HCT116 (cell line): Measurements from ENCODE around the gene PPRC1. TPM values are rescaled to one million over a fixed set of nuclear protein-coding genes. Genes with fewer than 3 reads are reported as not detected.

Experiments
- ATAC-seq: fragments of 200-7000 bp; cut with Tn5 transposase; 2 replicates; pipeline ENCODE4 v1.9.1; 2020; ENCODE audit warnings: mild to moderate bottlenecking, moderate library complexity
- BruUV-seq: library from RNA; stranded (reverse); fragments of 400-500 nt; replicated peaks from 2 replicates; lab custom pipeline; 2021; lab: Mats Ljungman, UMichigan
- CTCF ChIA-PET: fragments of 300-600 bp; sonication (Branson Sonifier 250); formaldehyde crosslinking; loops from one replicate; lab custom pipeline; 2021; ENCODE audit warnings: antibody characterized with exemption; lab: Charles Lee
- POLR2A ChIA-PET: fragments of 300-600, 350-600 bp; sonication (Branson Sonifier 250); formaldehyde crosslinking; loops from one replicate; lab custom pipeline; 2021; ENCODE audit warnings: antibody characterized with exemption; lab: Charles Lee
- RAD21 ChIA-PET, 2 experiments: fragments of 300-600 bp; sonication (Branson Sonifier 250); formaldehyde crosslinking; loops; one replicate each; lab custom pipeline; 2023; ENCODE audit warnings: low total read pairs in 2 of 2; ENCODE audit not compliant: uncharacterized antibody in 2 of 2, unreplicated experiment in 2 of 2, low non-redundant PET in 1 of 2; lab: Charles Lee
- DNase-seq: peaks from one replicate; pipeline ENCODE4 v3.0.0-alpha.2; 2010; ENCODE audit warnings: low read depth, low spot score
- H2AFZ ChIP-seq: fragments of 200-600 bp; shearing (Covaris generic), sonication (generic); 2 replicates; pipeline ENCODE4 v1.6.1; 2017; ENCODE audit warnings: low read depth, mixed run types, mixed read lengths, antibody characterized with exemption, low read length; ENCODE audit not compliant: poor library complexity, severe bottlenecking
- H3K27ac ChIP-seq: 2 replicates; pipeline ENCODE4 v1.5.1; 2012; ENCODE audit warnings: low read depth, low read length
- H3K27me3 ChIP-seq: fragments of 200-600 bp; sonication (generic); 2 replicates; pipeline ENCODE4 v1.6.1; 2016; ENCODE audit warnings: mixed run types, low read length, mixed read lengths; ENCODE audit not compliant: insufficient read depth
- H3K36me3 ChIP-seq, 2 experiments: fragments of 200-500 bp in 1 of 2; fragments of 200-600 bp in 1 of 2; sonication (Bioruptor generic) in 1 of 2; sonication (generic) in 1 of 2; 2 replicates each; pipeline versions ENCODE4 v1.5.1 to v1.6.1; 2014 to 2016; ENCODE audit warnings: low read length in 2 of 2, inconsistent platforms in 1 of 2, mixed read lengths in 1 of 2, mixed run types in 1 of 2; ENCODE audit not compliant: insufficient read depth in 2 of 2, control insufficient read depth in 1 of 2
- H3K4me1 ChIP-seq, 2 experiments: fragments of 200-600 bp in 1 of 2; sonication (generic) in 1 of 2; 2 replicates each; pipeline versions ENCODE4 v1.5.1 to v1.6.1; 2012 to 2017; ENCODE audit warnings: low read length in 2 of 2, inconsistent platforms in 1 of 2, mild to moderate bottlenecking in 1 of 2, mixed read lengths in 1 of 2, mixed run types in 1 of 2, moderate library complexity in 1 of 2; ENCODE audit not compliant: insufficient read depth in 2 of 2, control insufficient read depth in 1 of 2
- H3K4me2 ChIP-seq: fragments of 200-600 bp; sonication (generic); 2 replicates; pipeline ENCODE4 v1.6.1; 2017; ENCODE audit warnings: mixed run types, low read length, mixed read lengths
- H3K4me3 ChIP-seq, 2 experiments: fragments of 200-600 bp in 1 of 2; sonication (generic) in 1 of 2; replicated peaks in 1 of 2; 2 replicates each; pipeline ENCODE4 v1.5.1; 2011 to 2016; ENCODE audit warnings: low read length in 2 of 2, control low read depth in 1 of 2, low read depth in 1 of 2, mild to moderate bottlenecking in 1 of 2, mixed read lengths in 1 of 2, mixed run types in 1 of 2
- H3K79me2 ChIP-seq: fragments of 200-600 bp; sonication (generic); 2 replicates; pipeline ENCODE4 v1.6.1; 2017; ENCODE audit warnings: mild to moderate bottlenecking, mixed run types, low read length, moderate library complexity, mixed read lengths; ENCODE audit not compliant: insufficient read depth
- H3K9ac ChIP-seq: fragments of 200-600 bp; sonication (generic); 2 replicates; pipeline ENCODE4 v1.6.1; 2016; ENCODE audit warnings: low read length, mixed read lengths
- H3K9me2 ChIP-seq: fragments of 200-600 bp; sonication (generic), shearing (Covaris generic); 2 replicates; pipeline ENCODE4 v1.6.1; 2017; ENCODE audit warnings: mixed run types, mild to moderate bottlenecking, moderate library complexity; ENCODE audit not compliant: insufficient read depth
- H3K9me3 ChIP-seq, 2 experiments: fragments of 200-500 bp in 1 of 2; fragments of 200-600 bp in 1 of 2; sonication (Bioruptor generic) in 1 of 2; sonication (generic) in 1 of 2; 2 replicates each; pipeline ENCODE4 v1.6.1; 2014 to 2017; ENCODE audit warnings: low read length in 2 of 2, mixed read lengths in 2 of 2, inconsistent platforms in 1 of 2, low read depth in 1 of 2, mild to moderate bottlenecking in 1 of 2, mixed run types in 1 of 2, moderate library complexity in 1 of 2; ENCODE audit not compliant: control insufficient read depth in 1 of 2, insufficient read depth in 1 of 2
- H4K20me1 ChIP-seq: fragments of 200-600 bp; sonication (generic), shearing (Covaris generic); 2 replicates; pipeline ENCODE4 v1.6.1; 2017; ENCODE audit warnings: mixed run types, mild to moderate bottlenecking, moderate library complexity; ENCODE audit not compliant: insufficient read depth
- EGR1 ChIP-seq: IDR thresholded peaks from 2 replicates; pipeline ENCODE4 v1.6.1; 2012; ENCODE audit warnings: low read depth
- ELF1 ChIP-seq: IDR thresholded peaks from 2 replicates; pipeline ENCODE4 v1.6.1; 2012; ENCODE audit warnings: low read depth, borderline replicate concordance
- EZH2 ChIP-seq: fragments of 200-600 bp; sonication (generic); IDR thresholded peaks from 2 replicates; pipeline ENCODE4 v1.6.1; 2017; ENCODE audit warnings: antibody characterized with exemption, mixed run types
- EZH2phosphoT487 ChIP-seq: fragments of 200-600 bp; IDR thresholded peaks from 2 replicates; pipeline ENCODE4 v1.6.1; 2018; ENCODE audit warnings: antibody characterized with exemption, borderline replicate concordance
- MAX ChIP-seq: IDR thresholded peaks from 2 replicates; pipeline ENCODE4 v1.6.1; 2012
- RAD21 ChIP-seq: IDR thresholded peaks from 2 replicates; pipeline ENCODE4 v1.6.1; 2012; ENCODE audit warnings: low read depth, mild to moderate bottlenecking
- REST ChIP-seq: IDR thresholded peaks from 2 replicates; pipeline ENCODE4 v1.6.1; 2012; ENCODE audit warnings: low read depth
- SIN3A ChIP-seq: IDR thresholded peaks from 2 replicates; pipeline ENCODE4 v1.6.1; 2012; ENCODE audit warnings: low read depth
- ZBTB33 ChIP-seq: IDR thresholded peaks from 2 replicates; pipeline ENCODE4 v1.6.1; 2011; ENCODE audit warnings: mild to moderate bottlenecking, low read length, moderate library complexity; ENCODE audit not compliant: insufficient replicate concordance; ENCODE audit errors: extremely low read depth
- ZNF274 ChIP-seq: fragments of 200-500 bp; sonication (Bioruptor generic); IDR thresholded peaks from 2 replicates; pipeline ENCODE4 v1.6.1; 2014; ENCODE audit warnings: mild to moderate bottlenecking, low read depth, low read length, inconsistent platforms
- intact Hi-C: fragments of 100-400 bp; cut with micrococcal nuclease; formaldehyde crosslinking; loops from 2 replicates; pipeline ENCODE4 v1.10.0; 2022
- total RNA-seq: library from RNA; stranded (reverse); gene quantifications from one replicate; pipeline ENCODE4 v1.2.1, GENCODE V29; 2021; ENCODE audit not compliant: unreplicated experiment

The PPRC1 gene
- total RNA-seq, 1 experiment from 2014 or later, result 93.0 TPM

- intact Hi-C loops, result no loop called here
- Histone ChIP-seq H3K36me3 (peaks cover 64 to 80% of the 10 kb centered on the region in 2 experiments), H3K27me3 (no peaks in the 10 kb centered on the region), H4K20me1 (peaks cover 36% of the 10 kb centered on the region; the same call in 1 of the 2 replicates), H3K9me2 (no peaks in the 10 kb centered on the region), H3K4me3 (no peak overlapping the region), H3K4me2 (no peak overlapping the region), H3K27ac (no peak overlapping the region), H3K9ac (no peak overlapping the region), H3K9me3 (no peaks in the 10 kb centered on the region), H3K4me1 (peaks cover 7 to 8% of the 10 kb centered on the region in 2 experiments), H2AFZ (no peak overlapping the region), H3K79me2 (peaks cover 100% of the 10 kb centered on the region)
- RAD21 ChIA-PET, result interaction anchor here in 1 of 2 experiments (0.6 kb wide), 1 partner anchor 242 kb away, joined by 5 read pairs; no protein-coding TSS in a partner anchor
- DNase-seq (no peak), ATAC-seq (no peak)
- POLR2A ChIA-PET, result interaction anchor here (1.5 kb wide), 1 partner anchor 12 kb away, joined by 6 read pairs; no protein-coding TSS in a partner anchor
- TF ChIP-seq REST (no peak), EZH2 (no peak), MAX (no peak), ZNF274 (no peak), ELF1 (no peak), EZH2phosphoT487 (no peak), ZBTB33 (no peak), RAD21 (no peak), SIN3A (no peak), EGR1 (no peak)
- no TSS peak for BruUV-seq
- CTCF ChIA-PET, result interaction anchor here (4.9 kb wide), 1 partner anchor 12 kb away, joined by 33 read pairs; no protein-coding TSS in a partner anchor
Measured at GRCh38 chr10:102157224-102157623, 24.4 kb downstream of the PPRC1 start.
